GM12801 (cell line): Measurements from ENCODE around the gene COL23A1.

Experiments used
- CTCF ChIP-seq: IDR thresholded peaks from one replicate; pipeline ENCODE4 v1.5.1; 2011; ENCODE audit warnings: control low read depth; ENCODE audit not compliant: insufficient read length; ENCODE audit errors: extremely low read depth

Gene COL23A1

GRCh38 chr5:178383919-178384815 lies 206.0 kb downstream of the COL23A1 start:
- no peak for TF ChIP-seq CTCF

DNA sequence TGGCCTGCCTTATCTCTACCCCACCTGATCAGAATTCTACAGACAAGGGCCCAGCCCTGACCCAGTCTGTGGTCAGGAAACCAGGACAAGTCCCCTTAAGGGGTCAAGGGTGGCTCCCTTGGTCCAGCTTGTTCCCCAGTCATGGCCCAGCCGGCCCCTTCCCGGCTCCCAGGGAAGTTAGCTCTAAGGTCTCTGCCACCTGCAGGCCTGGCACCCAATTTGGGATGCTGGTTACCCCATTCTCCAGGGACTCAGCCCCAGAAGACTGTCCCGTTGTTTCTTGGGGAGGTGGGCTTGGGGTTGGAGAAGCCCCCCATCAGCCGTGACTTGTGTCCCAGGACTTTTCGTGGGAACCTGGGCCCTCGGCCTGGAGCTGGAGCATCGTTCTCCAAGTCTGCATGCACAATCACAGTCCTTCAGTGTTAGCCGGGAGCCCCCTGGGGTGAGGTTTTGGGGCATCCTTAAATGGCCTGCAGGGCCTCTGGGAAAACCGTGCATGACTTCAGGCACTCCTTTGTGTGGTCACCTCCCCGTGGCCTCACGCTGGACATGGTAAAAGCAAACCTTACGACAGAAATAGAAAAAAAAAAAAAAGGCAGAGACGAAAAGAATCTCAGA lies 206.8 kb downstream of the COL23A1 start:
- TF ChIP-seq CTCF: no peak

- no peak for TF ChIP-seq CTCF
These were observed 207.4 kb downstream of the COL23A1 start for GRCh38 chr5:178382754-178383164.

- no peak for TF ChIP-seq CTCF
These were observed 208.1 kb downstream of the COL23A1 start for GRCh38 chr5:178381921-178382695.

DNA sequence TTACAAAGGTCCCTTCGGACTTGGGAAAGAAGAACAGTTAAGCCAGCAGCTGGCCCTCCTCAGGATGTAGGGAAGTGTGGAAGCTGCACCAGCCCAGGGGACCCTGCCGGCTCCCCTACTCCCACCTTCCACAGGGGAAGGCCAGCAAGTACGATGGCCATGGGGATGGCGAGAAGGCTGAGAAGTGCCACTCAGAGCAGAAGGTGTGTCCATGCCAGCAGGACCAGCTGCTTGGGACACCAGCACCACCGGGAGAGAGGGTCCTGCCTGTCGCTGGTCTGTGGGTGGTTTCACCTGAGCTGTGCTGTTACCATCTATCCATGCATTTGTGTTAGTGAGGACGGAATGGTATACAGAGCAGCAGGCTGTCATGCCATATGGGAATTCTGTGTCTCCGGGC lies 209.0 kb downstream of the COL23A1 start:
- TF ChIP-seq CTCF: no peak

DNA sequence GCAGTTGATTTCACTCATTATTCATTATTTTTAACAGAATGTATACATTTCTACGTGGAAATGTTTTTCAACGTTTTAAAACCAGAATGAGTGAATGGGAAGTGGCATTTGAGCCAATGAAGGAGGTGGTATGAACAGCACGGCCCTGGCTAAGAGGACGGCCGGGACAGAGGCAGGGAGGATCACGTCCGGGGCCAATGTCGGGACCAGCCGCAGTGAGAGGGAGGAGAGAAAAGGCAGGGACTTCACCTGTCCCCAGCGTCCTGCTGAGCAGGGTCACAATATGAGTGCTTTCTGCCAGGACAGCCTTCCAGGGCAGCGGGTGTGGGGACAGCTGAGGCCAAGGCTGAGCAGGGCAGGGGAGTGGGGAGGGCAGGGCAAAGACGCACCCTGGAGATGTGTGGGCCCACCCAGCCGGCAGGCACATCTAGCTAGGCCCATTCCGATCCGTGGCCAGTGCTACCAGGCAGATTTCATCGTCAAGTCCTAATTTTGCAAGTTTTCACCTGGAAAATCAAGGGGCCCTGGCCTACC lies 209.6 kb downstream of the COL23A1 start:
- no peak for TF ChIP-seq CTCF

GRCh38 chr5:178380086-178380485 lies 210.1 kb downstream of the COL23A1 start:
- no peak for TF ChIP-seq CTCF
